ENCODE data around the gene COLEC12. TPM values are rescaled to one million over a fixed set of nuclear protein-coding genes. Genes with fewer than 3 reads are reported as not detected.

Gene COLEC12
- total RNA-seq, 1 experiment from 2014 or later = 0.03 TPM

GRCh38 chr18:383135-383534 lies 117.4 kb downstream of the COLEC12 start:
- DNase-seq (ENCODE audit: low read depth, low spot score) = no peak
- ChIA-PET POLR2A (no interaction called here), CTCF (no interaction called here)
- no peak overlapping the region for H3K4me3 ChIP-seq (ENCODE audit: low read depth in 2 of 2, low read length in 2 of 2)
- no peaks in the 10 kb centered on the region for H3K36me3 ChIP-seq (ENCODE audit: control insufficient read depth, insufficient read depth, low read length)
- H3K27ac ChIP-seq (ENCODE audit: low read length) = no peak overlapping the region
- in situ Hi-C loops (cut with HindIII; ENCODE audit: low pct_unique_long_range_greater_than_20kb, low sequenced_read_pairs) = no loop called here
- peaks cover 2% of the 10 kb centered on the region for H3K27me3 ChIP-seq (ENCODE audit: control insufficient read depth, insufficient read depth, low read length)
- BruUV-seq (replicated peaks) = no TSS peak
- ATAC-seq = no peak
- TF ChIP-seq REST (IDR thresholded peaks at IDR 0.05; ENCODE audit: insufficient read depth in 1 of 2, low read depth in 2 of 2, low read length in 1 of 2) = no peak
- no peak for TF ChIP-seq SIN3A (IDR thresholded peaks at IDR 0.05; ENCODE audit: borderline replicate concordance, insufficient read depth, low read depth, low read length)
- TF ChIP-seq CTCF (IDR thresholded peaks at IDR 0.05) = no peak
- no peak for TF ChIP-seq TCF7L2 (IDR thresholded peaks at IDR 0.05; ENCODE audit: low read depth, low read length)
- TF ChIP-seq POLR2AphosphoS5 (IDR thresholded peaks at IDR 0.05; ENCODE audit: low read depth, low read length) = no peak
- intact Hi-C loops (cut with micrococcal nuclease; ENCODE audit: unreplicated experiment) = no loop called here
- no peaks in the 10 kb centered on the region for H3K9me3 ChIP-seq (ENCODE audit: control insufficient read depth, insufficient read depth, low read depth, low read length)
- H3K4me1 ChIP-seq (ENCODE audit: control insufficient read depth, insufficient read depth, low read length) = no peaks in the 10 kb centered on the region

GRCh38 chr18:382423-382984 lies 118.0 kb downstream of the COLEC12 start:
- H3K4me1 ChIP-seq (ENCODE audit: control insufficient read depth, insufficient read depth, low read length) = no peaks in the 10 kb centered on the region
- no peaks in the 10 kb centered on the region for H3K9me3 ChIP-seq (ENCODE audit: control insufficient read depth, insufficient read depth, low read depth, low read length)
- POLR2A ChIA-PET = no interaction called here
- CTCF ChIA-PET = no interaction called here
- H3K4me3 ChIP-seq (ENCODE audit: low read depth in 2 of 2, low read length in 2 of 2) = no peak overlapping the region
- no peaks in the 10 kb centered on the region for H3K36me3 ChIP-seq (ENCODE audit: control insufficient read depth, insufficient read depth, low read length)
- in situ Hi-C loops (cut with HindIII; ENCODE audit: low pct_unique_long_range_greater_than_20kb, low sequenced_read_pairs) = no loop called here
- TF ChIP-seq SIN3A (IDR thresholded peaks at IDR 0.05; ENCODE audit: borderline replicate concordance, insufficient read depth, low read depth, low read length) = no peak
- no peak for TF ChIP-seq POLR2AphosphoS5 (IDR thresholded peaks at IDR 0.05; ENCODE audit: low read depth, low read length)
- TF ChIP-seq CTCF (IDR thresholded peaks at IDR 0.05) = no peak
- no peak for TF ChIP-seq TCF7L2 (IDR thresholded peaks at IDR 0.05; ENCODE audit: low read depth, low read length)
- TF ChIP-seq REST (IDR thresholded peaks at IDR 0.05; ENCODE audit: insufficient read depth in 1 of 2, low read depth in 2 of 2, low read length in 1 of 2) = no peak
- no peak overlapping the region for H3K27ac ChIP-seq (ENCODE audit: low read length)
- no TSS peak for BruUV-seq (replicated peaks)
- intact Hi-C loops (cut with micrococcal nuclease; ENCODE audit: unreplicated experiment) = no loop called here
- DNase-seq (ENCODE audit: low read depth, low spot score) = no peak
- peaks cover 2% of the 10 kb centered on the region for H3K27me3 ChIP-seq (ENCODE audit: control insufficient read depth, insufficient read depth, low read length)
- no peak for ATAC-seq

Data from Panc1 (cell line).